Breast epithelium (tissue), 4 donors: ENCODE data around the gene SDR39U1. TPM values are rescaled to one million over a fixed set of nuclear protein-coding genes. Genes with fewer than 3 reads are reported as not detected.

Source experiments
- DNase-seq, 2 donors: peaks; one replicate each; pipeline ENCODE4 v3.0.0-alpha.2; 2019; ENCODE audit warnings: low spot score in 2 of 2
- H3K27ac ChIP-seq, 2 donors: fragments of 200-600 bp; sonication (generic) in 1 of 2; one replicate each; pipeline ENCODE4 v1.5.1; 2016 to 2019; ENCODE audit warnings: mild to moderate bottlenecking in 1 of 2
- H3K27me3 ChIP-seq, 2 donors: fragments of 200-600 bp; sonication (generic) in 1 of 2; one replicate each; pipeline versions ENCODE4 v1.5.1 to v1.6.0; 2017 to 2019; ENCODE audit warnings: control low read depth in 1 of 2, mild to moderate bottlenecking in 1 of 2
- H3K36me3 ChIP-seq: fragments of 200-600 bp; one replicate; pipeline ENCODE4 v1.5.1; 2019
- H3K4me1 ChIP-seq, 2 donors: fragments of 200-600 bp; sonication (generic); one replicate each; pipeline ENCODE4 v1.5.1; 2016 to 2019; ENCODE audit warnings: control low read depth in 1 of 2
- H3K4me3 ChIP-seq, 3 donors: fragments of 200-600 bp; sonication (generic); 1 replicate in 2 of 3; 2 replicates in 1 of 3; pipeline ENCODE4 v1.5.1; 2016 to 2019; ENCODE audit warnings: mild to moderate bottlenecking in 3 of 3, moderate library complexity in 2 of 3
- H3K9me3 ChIP-seq, 2 donors: fragments of 200-600 bp; sonication (generic) in 1 of 2; one replicate each; pipeline ENCODE4 v1.5.1; 2016 to 2019; ENCODE audit warnings: control low read depth in 1 of 2
- POLR2A ChIP-seq: fragments of 450-650 bp; IDR thresholded peaks from one replicate; pipeline ENCODE4 v1.6.1; 2016; ENCODE audit warnings: antibody characterized with exemption, mild to moderate bottlenecking, moderate library complexity
- POLR2AphosphoS5 ChIP-seq, 3 donors: sonication (generic); formaldehyde crosslinking; IDR thresholded peaks; one replicate each; pipeline ENCODE4 v1.6.1; 2017; ENCODE audit warnings: antibody characterized with exemption in 3 of 3
- intact Hi-C: fragments of 100-400 bp; cut with DNase I; formaldehyde crosslinking; loops from one replicate; pipeline ENCODE4 v1.15.1; 2023; ENCODE audit warnings: low total_unique reads
- total RNA-seq, 3 donors: library from RNA; depleted of rRNA; stranded (reverse); fragments of >200 nt; gene quantifications; one replicate each; pipeline ENCODE4 v1.1.0, GENCODE V29; 2016
- TF ChIP-seq, protein P1 (sequence below), 3 donors: fragments of 450-650 bp; IDR thresholded peaks; one replicate each; pipeline ENCODE4 v1.5.1; 2016 to 2017; ENCODE audit warnings: antibody characterized with exemption in 3 of 3, mild to moderate bottlenecking in 3 of 3, moderate library complexity in 3 of 3

Gene SDR39U1
- total RNA-seq, 3 donors from 2014 or later = 42.1 to 63.4 (median 53.4) TPM

DNA sequence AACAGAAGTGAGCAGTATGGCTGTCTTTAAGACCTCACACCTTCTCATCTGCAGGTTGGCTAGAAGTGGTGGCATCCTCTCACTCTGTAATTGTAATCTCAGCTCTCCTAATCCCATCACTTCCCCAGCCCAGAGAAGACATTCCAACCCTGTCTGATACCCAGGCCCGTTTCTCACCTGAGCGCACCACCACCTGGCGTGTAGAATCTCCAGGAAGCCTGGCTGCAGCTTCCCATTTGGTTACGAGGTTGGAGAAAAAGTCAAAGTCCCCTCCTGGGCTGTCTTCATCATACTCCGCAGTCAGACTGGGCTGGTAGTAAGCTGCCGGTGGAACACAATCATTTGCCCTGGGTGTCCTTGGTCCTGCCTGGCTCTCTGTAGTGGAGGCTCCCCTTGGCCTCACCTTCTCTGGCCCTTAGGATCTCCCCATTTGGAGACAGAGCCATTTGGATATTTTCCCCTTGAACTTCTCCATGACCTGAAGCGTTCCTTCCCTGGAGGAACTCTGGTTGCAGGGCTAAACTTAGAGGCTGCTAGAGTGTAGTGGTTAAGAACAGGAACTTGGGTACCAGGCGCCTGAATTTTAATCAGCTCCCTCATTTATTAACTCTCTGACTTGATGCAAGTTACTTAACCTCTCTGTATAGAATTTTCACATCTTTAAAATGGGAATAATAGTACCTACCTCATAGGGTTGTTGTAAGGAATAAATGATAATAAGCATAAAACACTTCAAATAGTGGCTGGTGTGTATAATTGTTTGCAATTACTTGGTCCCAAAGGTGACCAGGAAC is 1.8 kb downstream of the SDR39U1 start:
- peaks cover 0 to 17% of the 10 kb centered on the region in 2 donors for H3K4me1 ChIP-seq
- intact Hi-C loops = no loop called here
- no peak for DNase-seq

DNA sequence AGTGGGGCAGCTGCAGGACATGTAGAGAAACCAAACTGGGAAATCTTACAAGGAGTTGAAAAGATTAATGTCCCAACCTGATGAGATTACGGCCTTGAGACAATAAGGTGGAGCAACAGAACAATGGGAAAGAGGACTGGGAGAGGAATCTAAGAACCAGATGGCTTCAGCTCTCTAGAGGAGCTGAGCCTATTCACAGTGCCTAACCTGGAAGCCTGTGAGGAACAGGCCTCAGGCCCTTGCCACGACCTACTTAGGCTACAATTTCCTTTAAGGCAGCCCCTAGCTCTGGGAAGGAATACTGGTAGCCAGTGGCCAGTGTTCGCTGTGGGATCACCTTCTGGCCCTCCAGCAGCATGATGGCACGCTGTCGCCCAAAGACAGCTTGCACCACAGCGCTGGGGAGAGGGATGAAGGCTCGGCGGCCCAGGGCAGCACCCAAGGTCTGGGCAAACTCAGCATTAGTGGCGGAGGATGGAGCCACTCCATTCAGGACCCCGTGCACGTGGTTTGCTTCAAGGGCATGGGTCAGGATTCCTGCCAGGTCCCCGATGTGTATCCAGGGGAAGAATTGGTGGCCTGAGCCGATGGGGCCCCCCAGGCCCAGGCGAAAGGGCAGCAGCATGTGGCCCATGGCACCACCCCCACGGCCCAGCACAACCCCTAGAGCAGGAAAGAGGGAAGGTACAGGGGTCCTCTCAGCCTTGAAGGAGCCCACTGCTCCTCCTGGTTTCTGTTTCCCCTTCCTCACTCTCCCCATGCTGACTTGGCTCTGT is 2.6 kb downstream of the SDR39U1 start:
- Histone ChIP-seq H3K27ac (peak overlapping the region; percentile 41 to 100), H3K36me3 (no peaks in the 10 kb centered on the region), H3K4me3 (no peak overlapping the region), H3K9me3 (no peaks in the 10 kb centered on the region), H3K4me1 (peaks cover 0 to 17% of the 10 kb centered on the region in 2 donors), H3K27me3 (no peaks in the 10 kb centered on the region)
- intact Hi-C loops = no loop called here
- TF ChIP-seq POLR2AphosphoS5 (IDR thresholded peaks at IDR 0.05) (no peak), POLR2A (no peak)
- TF ChIP-seq, protein P1, sequence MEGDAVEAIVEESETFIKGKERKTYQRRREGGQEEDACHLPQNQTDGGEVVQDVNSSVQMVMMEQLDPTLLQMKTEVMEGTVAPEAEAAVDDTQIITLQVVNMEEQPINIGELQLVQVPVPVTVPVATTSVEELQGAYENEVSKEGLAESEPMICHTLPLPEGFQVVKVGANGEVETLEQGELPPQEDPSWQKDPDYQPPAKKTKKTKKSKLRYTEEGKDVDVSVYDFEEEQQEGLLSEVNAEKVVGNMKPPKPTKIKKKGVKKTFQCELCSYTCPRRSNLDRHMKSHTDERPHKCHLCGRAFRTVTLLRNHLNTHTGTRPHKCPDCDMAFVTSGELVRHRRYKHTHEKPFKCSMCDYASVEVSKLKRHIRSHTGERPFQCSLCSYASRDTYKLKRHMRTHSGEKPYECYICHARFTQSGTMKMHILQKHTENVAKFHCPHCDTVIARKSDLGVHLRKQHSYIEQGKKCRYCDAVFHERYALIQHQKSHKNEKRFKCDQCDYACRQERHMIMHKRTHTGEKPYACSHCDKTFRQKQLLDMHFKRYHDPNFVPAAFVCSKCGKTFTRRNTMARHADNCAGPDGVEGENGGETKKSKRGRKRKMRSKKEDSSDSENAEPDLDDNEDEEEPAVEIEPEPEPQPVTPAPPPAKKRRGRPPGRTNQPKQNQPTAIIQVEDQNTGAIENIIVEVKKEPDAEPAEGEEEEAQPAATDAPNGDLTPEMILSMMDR (IDR thresholded peaks at IDR 0.05) = no peak
- no peak for DNase-seq

More for the DNA sequence above, 1.8 kb downstream of the SDR39U1 start:
- Histone ChIP-seq H3K36me3 (no peaks in the 10 kb centered on the region), H3K4me3 (no peak overlapping the region), H3K27ac (peak overlapping the region; percentile 99 to 100), H3K27me3 (no peaks in the 10 kb centered on the region), H3K9me3 (no peaks in the 10 kb centered on the region)
- TF ChIP-seq POLR2AphosphoS5 (IDR thresholded peaks at IDR 0.05) = no peak
- TF ChIP-seq, protein P1 (IDR thresholded peaks at IDR 0.05) = no peak
- TF ChIP-seq POLR2A = no peak

DNA sequence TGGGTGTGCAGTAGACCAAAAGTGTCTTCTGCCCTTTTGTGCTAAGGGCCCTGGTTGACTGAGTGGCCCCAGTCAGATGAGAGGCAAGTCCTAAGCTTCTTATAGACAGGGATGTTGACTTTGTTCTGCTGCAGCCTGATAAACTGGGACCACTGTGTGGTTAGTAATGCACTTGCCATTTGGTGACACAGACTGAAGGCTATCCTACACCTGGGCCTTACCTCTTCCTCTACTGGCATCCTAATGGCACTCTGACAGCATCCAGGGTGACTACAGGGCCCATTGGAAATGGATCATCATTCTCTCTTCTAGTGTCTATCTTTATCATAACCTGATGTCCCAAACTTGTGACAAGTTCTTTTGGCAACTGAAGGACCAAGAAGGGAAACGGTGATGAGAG is 3.3 kb downstream of the SDR39U1 start:
- H3K4me3 ChIP-seq = no peak overlapping the region
- H3K36me3 ChIP-seq = no peaks in the 10 kb centered on the region
- peak overlapping the region in 1 of 2 donors; percentile 41 for H3K27ac ChIP-seq
- TF ChIP-seq POLR2A (no peak), POLR2AphosphoS5 (IDR thresholded peaks at IDR 0.05) (no peak)
- TF ChIP-seq, protein P1 (IDR thresholded peaks at IDR 0.05) = no peak
- DNase-seq = no peak
- peaks cover 0 to 17% of the 10 kb centered on the region in 2 donors for H3K4me1 ChIP-seq
- H3K27me3 ChIP-seq = no peaks in the 10 kb centered on the region
- intact Hi-C loops = no loop called here
- H3K9me3 ChIP-seq = no peaks in the 10 kb centered on the region

DNA sequence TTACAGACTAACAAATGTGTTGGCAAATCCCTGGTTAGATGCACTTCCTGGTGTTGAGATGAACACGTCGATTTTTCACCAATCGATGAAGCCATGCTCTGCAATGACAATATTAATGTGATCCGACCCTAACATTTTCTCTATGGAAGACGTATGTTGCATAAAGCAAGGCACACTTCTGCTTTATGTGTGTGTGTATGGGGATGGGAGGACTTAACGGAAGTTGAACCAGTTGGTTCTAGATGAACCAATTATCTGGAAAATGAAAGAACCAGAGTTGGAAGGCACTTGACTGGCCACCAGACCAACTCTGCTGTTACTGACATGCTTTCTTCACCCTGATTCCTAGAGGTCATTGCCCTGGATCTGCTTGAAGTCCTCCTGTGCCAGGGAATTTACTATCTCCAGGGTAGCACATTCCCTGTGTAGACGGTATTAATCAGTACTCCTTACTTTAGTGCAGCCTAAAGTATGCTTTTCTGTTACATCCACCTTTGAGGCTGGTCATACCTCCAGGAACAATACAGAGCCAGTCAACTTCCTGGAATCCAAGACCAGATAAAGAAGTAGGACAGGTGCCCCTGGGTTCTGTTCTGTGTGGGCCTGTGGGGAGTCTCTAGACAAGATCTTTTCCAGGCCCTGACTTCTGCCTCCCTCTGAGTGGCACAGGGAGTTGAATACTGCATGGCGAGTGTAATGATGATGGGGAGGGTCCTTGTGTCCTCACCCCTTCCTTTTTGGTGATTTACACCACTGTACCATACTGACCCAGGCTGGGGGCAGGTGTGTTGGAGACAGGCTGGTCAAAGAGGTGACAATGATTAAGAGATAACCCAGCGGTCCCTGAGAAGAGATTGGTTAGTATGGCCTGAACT is 4.1 kb downstream of the SDR39U1 start:
- Histone ChIP-seq H3K4me1 (peaks cover 0 to 17% of the 10 kb centered on the region in 2 donors), H3K27ac (peak overlapping the region in 1 of 2 donors; percentile 45)

More for the DNA sequence above, 4.1 kb downstream of the SDR39U1 start:
- Histone ChIP-seq H3K4me3 (no peak overlapping the region), H3K36me3 (no peaks in the 10 kb centered on the region), H3K9me3 (no peaks in the 10 kb centered on the region), H3K27me3 (no peaks in the 10 kb centered on the region)
- no peak for DNase-seq
- intact Hi-C loops = no loop called here
- TF ChIP-seq POLR2AphosphoS5 (IDR thresholded peaks at IDR 0.05) = no peak
- no peak for TF ChIP-seq POLR2A
- TF ChIP-seq, protein P1 (IDR thresholded peaks at IDR 0.05) = no peak
